Adrenal gland (tissue), 5 donors: ENCODE data around the gene HMCN2.

Source experiments
- POLR2A ChIP-seq, 2 donors: fragments of 450-650 bp; IDR thresholded peaks; one replicate each; pipeline ENCODE4 v1.6.1; 2017; ENCODE audit warnings: antibody characterized with exemption in 2 of 2, mild to moderate bottlenecking in 2 of 2, moderate library complexity in 1 of 2
- TF ChIP-seq, protein P1 (sequence below), 6 experiments: fragments of 450-650 bp in 4 of 6; fragments of 200-600 bp in 2 of 6; sonication (generic) in 1 of 6; IDR thresholded peaks; 1 replicate in 5 of 6; 2 replicates in 1 of 6; pipeline versions ENCODE4 v1.5.1 to v1.8.0; 2016 to 2021; ENCODE audit warnings: antibody characterized with exemption in 6 of 6, mild to moderate bottlenecking in 2 of 6, moderate library complexity in 1 of 6
- donor health status: DM: no; HTN: no; CAD: no.

DNA sequence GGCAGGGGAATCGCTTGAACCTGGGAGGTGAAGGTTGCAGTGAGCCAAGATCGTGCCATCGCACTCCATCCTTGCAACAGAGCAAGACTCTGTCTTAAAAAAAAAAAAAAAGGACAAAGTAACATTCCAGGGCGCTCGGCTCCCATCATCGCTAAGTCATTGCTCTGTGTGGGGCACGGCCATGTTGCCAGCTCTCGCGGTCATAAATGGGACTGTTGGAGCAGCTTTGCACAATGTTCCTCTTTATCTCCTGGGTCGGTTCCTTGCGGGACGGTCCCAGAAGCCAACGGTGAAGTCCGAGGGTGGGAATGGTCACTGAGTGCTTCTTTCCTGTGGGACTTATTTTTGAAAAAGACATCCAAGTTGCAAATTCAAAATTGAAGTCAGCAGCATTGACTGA, 65.5 kb downstream of the HMCN2 start:
- no peak for TF ChIP-seq POLR2A (IDR thresholded peaks at IDR 0.05)
- TF ChIP-seq, protein P1, sequence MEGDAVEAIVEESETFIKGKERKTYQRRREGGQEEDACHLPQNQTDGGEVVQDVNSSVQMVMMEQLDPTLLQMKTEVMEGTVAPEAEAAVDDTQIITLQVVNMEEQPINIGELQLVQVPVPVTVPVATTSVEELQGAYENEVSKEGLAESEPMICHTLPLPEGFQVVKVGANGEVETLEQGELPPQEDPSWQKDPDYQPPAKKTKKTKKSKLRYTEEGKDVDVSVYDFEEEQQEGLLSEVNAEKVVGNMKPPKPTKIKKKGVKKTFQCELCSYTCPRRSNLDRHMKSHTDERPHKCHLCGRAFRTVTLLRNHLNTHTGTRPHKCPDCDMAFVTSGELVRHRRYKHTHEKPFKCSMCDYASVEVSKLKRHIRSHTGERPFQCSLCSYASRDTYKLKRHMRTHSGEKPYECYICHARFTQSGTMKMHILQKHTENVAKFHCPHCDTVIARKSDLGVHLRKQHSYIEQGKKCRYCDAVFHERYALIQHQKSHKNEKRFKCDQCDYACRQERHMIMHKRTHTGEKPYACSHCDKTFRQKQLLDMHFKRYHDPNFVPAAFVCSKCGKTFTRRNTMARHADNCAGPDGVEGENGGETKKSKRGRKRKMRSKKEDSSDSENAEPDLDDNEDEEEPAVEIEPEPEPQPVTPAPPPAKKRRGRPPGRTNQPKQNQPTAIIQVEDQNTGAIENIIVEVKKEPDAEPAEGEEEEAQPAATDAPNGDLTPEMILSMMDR (IDR thresholded peaks at IDR 0.05), result no peak
